OCI-LY7 (cell line): ENCODE measurements around the gene KPNA1. TPM values are rescaled to one million over a fixed set of nuclear protein-coding genes. Genes with fewer than 3 reads are reported as not detected.
"Not testable (repeated sequence)": the region's sequence is repeated elsewhere in the genome, so short reads cannot be mapped to it uniquely, and the experiment has no call there.

ENCODE experiments used
- BruUV-seq: library from RNA; stranded (reverse); fragments of 400-500 nt; replicated peaks from 2 replicates; lab custom pipeline; 2021; lab: Mats Ljungman, UMichigan
- CTCF ChIA-PET: fragments of 300-600 bp; sonication (Branson Sonifier 250); formaldehyde crosslinking; loops from one replicate; lab custom pipeline; 2022; ENCODE audit warnings: antibody characterized with exemption; ENCODE audit not compliant: unreplicated experiment; lab: Charles Lee
- POLR2A ChIA-PET: fragments of 300-600 bp; sonication (Branson Sonifier 250); formaldehyde crosslinking; loops from one replicate; lab custom pipeline; 2022; ENCODE audit warnings: antibody characterized with exemption; lab: Charles Lee
- DNase-seq: peaks from one replicate; pipeline ENCODE4 v3.0.0-alpha.2; 2015; ENCODE audit warnings: low spot score
- H2AFZ ChIP-seq: fragments of 200-600 bp; sonication (generic), shearing (Covaris generic); 2 replicates; pipeline ENCODE4 v1.6.1; 2014; ENCODE audit warnings: mild to moderate bottlenecking, antibody characterized with exemption, low read length, moderate library complexity
- H3K27ac ChIP-seq: fragments of 200-600 bp; sonication (generic); 2 replicates; pipeline ENCODE4 v1.5.1; 2014; ENCODE audit warnings: mixed run types, low read depth, mild to moderate bottlenecking, moderate library complexity, low read length, inconsistent platforms; ENCODE audit not compliant: poor library complexity, severe bottlenecking
- H3K36me3 ChIP-seq: fragments of 200-600 bp; sonication (generic); 2 replicates; pipeline ENCODE4 v1.6.1; 2014; ENCODE audit warnings: mild to moderate bottlenecking, antibody characterized with exemption, low read length, moderate library complexity, mixed read lengths; ENCODE audit not compliant: insufficient read depth
- H3K4me1 ChIP-seq: fragments of 200-600 bp; sonication (generic); 2 replicates; pipeline ENCODE4 v1.5.1; 2014; ENCODE audit warnings: mild to moderate bottlenecking, low read length; ENCODE audit not compliant: insufficient read depth, poor library complexity, severe bottlenecking
- H3K4me2 ChIP-seq: fragments of 200-600 bp; sonication (generic); 2 replicates; pipeline ENCODE4 v1.6.1; 2014; ENCODE audit warnings: mild to moderate bottlenecking, low read length
- H3K4me3 ChIP-seq: fragments of 200-600 bp; sonication (generic); 2 replicates; pipeline ENCODE4 v1.5.1; 2014; ENCODE audit warnings: mild to moderate bottlenecking, low read depth, low read length; ENCODE audit not compliant: poor library complexity, severe bottlenecking
- H3K79me2 ChIP-seq: fragments of 200-600 bp; sonication (generic); 2 replicates; pipeline ENCODE4 v1.6.1; 2016; ENCODE audit warnings: low read depth, mild to moderate bottlenecking, low read length, moderate library complexity, mixed read lengths; ENCODE audit not compliant: insufficient read depth
- H3K9me2 ChIP-seq: fragments of 200-600 bp; sonication (generic); 2 replicates; pipeline ENCODE4 v1.6.1; 2016; ENCODE audit warnings: mild to moderate bottlenecking, low read length, mixed read lengths; ENCODE audit not compliant: insufficient read depth
- H3K9me3 ChIP-seq: fragments of 200-600 bp; sonication (generic); 2 replicates; pipeline ENCODE4 v1.6.1; 2014; ENCODE audit warnings: mild to moderate bottlenecking, mixed run types, low read length, mixed read lengths
- H4K20me1 ChIP-seq: fragments of 200-600 bp; sonication (generic); 2 replicates; pipeline ENCODE4 v1.6.1; 2014; ENCODE audit warnings: mild to moderate bottlenecking, antibody characterized with exemption, low read length, moderate library complexity, mixed read lengths; ENCODE audit not compliant: insufficient read depth
- EZH2phosphoT487 ChIP-seq: fragments of 200-600 bp; sonication (generic); IDR thresholded peaks from 2 replicates; pipeline ENCODE4 v1.6.1; 2018; ENCODE audit warnings: low read depth, borderline replicate concordance, mild to moderate bottlenecking, mixed run types, antibody characterized with exemption, low read length, moderate library complexity, mixed read lengths
- intact Hi-C: fragments of 100-400 bp; cut with micrococcal nuclease; formaldehyde crosslinking; loops from one replicate; pipeline ENCODE4 v1.10.0; 2022; ENCODE audit not compliant: unreplicated experiment
- total RNA-seq, 2 experiments: library from RNA; depleted of rRNA in 1 of 2; stranded (reverse); fragments of >200 nt in 1 of 2; shearing (Covaris generic) in 1 of 2; gene quantifications; 2 replicates each; pipeline ENCODE4 v1.2.3, GENCODE V29; 2014 to 2022
- TF ChIP-seq, protein P1 (sequence below): fragments of 200-600 bp; sonication (generic); conservative IDR thresholded peaks from 2 replicates; pipeline ENCODE4 v1.5.1; 2014; ENCODE audit warnings: mild to moderate bottlenecking, antibody characterized with exemption, low read length, moderate library complexity, mixed read lengths

The KPNA1 gene
- total RNA-seq, 2 experiments from 2014 or later: 20.0 to 77.5 TPM

- peaks cover 25% of the 10 kb centered on the region for H3K4me1 ChIP-seq
- no peaks in the 10 kb centered on the region for H3K9me2 ChIP-seq
- peaks cover 81% of the 10 kb centered on the region for H3K79me2 ChIP-seq
- H3K4me3 ChIP-seq: no peak overlapping the region
- H3K27ac ChIP-seq: no peak overlapping the region
- H3K9me3 ChIP-seq: no peaks in the 10 kb centered on the region; the same call in 1 of the 2 replicates
- no TSS peak for BruUV-seq
- no peak for DNase-seq
- ChIA-PET CTCF (no interaction called here), POLR2A (no interaction called here)
- no peak overlapping the region for H3K4me2 ChIP-seq
- no peak for TF ChIP-seq EZH2phosphoT487
- TF ChIP-seq, protein P1, sequence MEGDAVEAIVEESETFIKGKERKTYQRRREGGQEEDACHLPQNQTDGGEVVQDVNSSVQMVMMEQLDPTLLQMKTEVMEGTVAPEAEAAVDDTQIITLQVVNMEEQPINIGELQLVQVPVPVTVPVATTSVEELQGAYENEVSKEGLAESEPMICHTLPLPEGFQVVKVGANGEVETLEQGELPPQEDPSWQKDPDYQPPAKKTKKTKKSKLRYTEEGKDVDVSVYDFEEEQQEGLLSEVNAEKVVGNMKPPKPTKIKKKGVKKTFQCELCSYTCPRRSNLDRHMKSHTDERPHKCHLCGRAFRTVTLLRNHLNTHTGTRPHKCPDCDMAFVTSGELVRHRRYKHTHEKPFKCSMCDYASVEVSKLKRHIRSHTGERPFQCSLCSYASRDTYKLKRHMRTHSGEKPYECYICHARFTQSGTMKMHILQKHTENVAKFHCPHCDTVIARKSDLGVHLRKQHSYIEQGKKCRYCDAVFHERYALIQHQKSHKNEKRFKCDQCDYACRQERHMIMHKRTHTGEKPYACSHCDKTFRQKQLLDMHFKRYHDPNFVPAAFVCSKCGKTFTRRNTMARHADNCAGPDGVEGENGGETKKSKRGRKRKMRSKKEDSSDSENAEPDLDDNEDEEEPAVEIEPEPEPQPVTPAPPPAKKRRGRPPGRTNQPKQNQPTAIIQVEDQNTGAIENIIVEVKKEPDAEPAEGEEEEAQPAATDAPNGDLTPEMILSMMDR: no peak
- H3K36me3 ChIP-seq: peaks cover 42% of the 10 kb centered on the region
- peaks cover 43% of the 10 kb centered on the region for H4K20me1 ChIP-seq
- intact Hi-C loops: loop anchor here (5.0 to 10.0 kb wide), 3 partner anchors 94 to 1074 kb away; partner anchors contain the start of genes FAM162A, HACD2, MIX23 and WDR5B
- no peak overlapping the region for H2AFZ ChIP-seq
Measured at GRCh38 chr3:122510878-122511535, 3.7 kb downstream of the KPNA1 start.

DNA sequence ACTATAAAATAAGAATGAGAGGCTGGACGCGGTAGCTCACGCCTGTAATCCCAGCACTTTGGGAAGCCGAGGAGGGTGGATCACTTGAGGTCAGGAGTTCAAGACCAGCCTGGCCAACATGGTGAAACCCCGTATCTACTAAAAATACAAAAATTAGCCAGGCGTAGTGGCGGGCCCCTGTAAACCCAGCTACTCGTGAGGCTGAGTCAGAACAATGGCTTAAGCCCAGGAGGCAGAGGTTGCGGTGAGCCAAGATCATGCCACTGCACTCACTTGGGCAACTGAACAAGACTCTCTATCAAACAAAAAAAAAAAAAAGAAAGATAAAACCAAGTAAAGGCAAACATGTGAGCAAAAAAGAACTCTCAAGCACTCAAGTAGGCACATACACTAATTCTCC, 5.8 kb downstream of the KPNA1 start:
- H3K9me2 ChIP-seq, CTCF ChIA-PET, H2AFZ ChIP-seq, intact Hi-C loops, BruUV-seq, H3K27ac ChIP-seq, H3K4me3 ChIP-seq, H3K4me2 ChIP-seq, H3K9me3 ChIP-seq, DNase-seq: not testable (repeated sequence)
- Histone ChIP-seq H3K4me1 (peaks cover 20% of the 10 kb centered on the region), H3K36me3 (peaks cover 55% of the 10 kb centered on the region), H3K79me2 (peaks cover 100% of the 10 kb centered on the region), H4K20me1 (peaks cover 42% of the 10 kb centered on the region)
- POLR2A ChIA-PET: interaction anchor here (1.1 to 1.2 kb wide), 2 partner anchors 10 to 126 kb away, joined by 3 to 4 read pairs; partner anchors contain the start of gene MIX23

DNA sequence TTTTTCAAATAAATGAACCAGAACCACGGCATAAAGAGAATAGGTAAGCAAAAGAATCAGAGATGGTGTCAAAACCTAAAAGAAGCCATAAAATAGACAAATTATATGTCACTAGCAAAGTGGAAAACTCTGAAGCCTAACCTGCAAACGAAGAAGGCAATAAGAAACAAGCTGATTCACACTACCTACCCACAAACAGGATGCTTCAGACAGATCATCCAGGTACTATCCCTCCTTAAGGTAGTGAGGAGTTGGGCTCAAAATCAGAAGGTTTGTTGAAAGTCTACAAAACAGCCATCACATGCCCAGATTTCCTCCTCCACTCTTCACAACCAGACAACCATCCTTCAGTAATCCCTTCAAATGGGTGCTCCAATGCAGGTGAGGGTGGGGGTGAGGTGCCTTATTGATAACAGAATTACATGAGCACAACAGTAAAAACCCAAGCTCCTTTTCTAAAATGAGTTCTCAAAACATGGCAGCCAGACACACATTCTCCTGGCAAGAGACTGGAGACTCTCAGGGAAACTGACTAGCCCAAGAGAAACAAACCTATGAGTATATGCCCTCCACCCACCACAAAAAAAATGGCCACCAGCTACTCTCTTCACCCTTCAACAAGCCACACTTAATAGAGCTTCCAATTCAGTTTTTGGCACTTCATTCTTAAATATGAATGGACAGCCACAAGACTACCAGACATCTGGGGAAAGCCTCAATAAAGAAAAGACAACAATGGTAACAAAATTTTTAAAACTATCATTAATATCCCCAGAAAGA, 6.4 kb downstream of the KPNA1 start:
- Histone ChIP-seq H3K4me2 (no peak overlapping the region), H2AFZ (no peak overlapping the region), H3K9me3 (no peaks in the 10 kb centered on the region; the same call in 1 of the 2 replicates), H3K27ac (no peak overlapping the region), H3K79me2 (peaks cover 100% of the 10 kb centered on the region), H4K20me1 (peaks cover 41% of the 10 kb centered on the region), H3K9me2 (no peaks in the 10 kb centered on the region), H3K4me3 (no peak overlapping the region), H3K4me1 (peaks cover 15% of the 10 kb centered on the region), H3K36me3 (peaks cover 62% of the 10 kb centered on the region)
- intact Hi-C loops: no loop called here
- TF ChIP-seq EZH2phosphoT487: no peak
- TF ChIP-seq, protein P1: no peak
- POLR2A ChIA-PET: interaction anchor here (0.6 to 1.1 kb wide), 3 partner anchors 10 to 30 kb away, joined by 3 to 4 read pairs (median 3); no protein-coding TSS in a partner anchor
- CTCF ChIA-PET: no interaction called here
- no peak for DNase-seq
- no TSS peak for BruUV-seq
